CD1c-positive myeloid dendritic cell (primary cell): ENCODE results near the gene PACS1.
"Not testable (repeated sequence)": the region's sequence is repeated elsewhere in the genome, so short reads cannot be mapped to it uniquely, and the experiment has no call there.

Experiments
- DNase-seq: peaks from one replicate; pipeline ENCODE4 v3.0.0-alpha.2; 2016; ENCODE audit errors: extremely low spot score

The PACS1 gene

GRCh38 chr11:66076561-66076960 is 6.5 kb downstream of the PACS1 start:
- no peak for DNase-seq

DNA sequence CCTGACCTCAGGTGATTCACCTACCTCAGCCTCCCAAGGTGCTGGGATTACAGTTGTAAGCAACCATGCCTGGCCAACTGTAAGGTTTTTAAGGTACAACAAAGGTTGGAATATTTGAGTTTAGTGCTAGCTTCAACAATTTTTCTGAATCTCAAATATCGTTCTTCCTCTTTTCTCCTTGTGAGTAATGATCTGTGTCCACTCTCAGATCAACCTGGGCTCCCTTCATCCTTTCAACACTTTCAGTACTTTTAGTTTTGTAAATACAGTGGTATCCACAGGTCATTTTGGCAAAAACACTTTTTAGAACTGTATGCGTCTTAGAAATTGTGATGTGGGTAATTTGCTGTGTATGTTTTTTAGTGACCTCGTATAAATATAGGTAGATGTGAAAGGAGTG is 7.9 kb downstream of the PACS1 start:
- DNase-seq: no peak

DNA sequence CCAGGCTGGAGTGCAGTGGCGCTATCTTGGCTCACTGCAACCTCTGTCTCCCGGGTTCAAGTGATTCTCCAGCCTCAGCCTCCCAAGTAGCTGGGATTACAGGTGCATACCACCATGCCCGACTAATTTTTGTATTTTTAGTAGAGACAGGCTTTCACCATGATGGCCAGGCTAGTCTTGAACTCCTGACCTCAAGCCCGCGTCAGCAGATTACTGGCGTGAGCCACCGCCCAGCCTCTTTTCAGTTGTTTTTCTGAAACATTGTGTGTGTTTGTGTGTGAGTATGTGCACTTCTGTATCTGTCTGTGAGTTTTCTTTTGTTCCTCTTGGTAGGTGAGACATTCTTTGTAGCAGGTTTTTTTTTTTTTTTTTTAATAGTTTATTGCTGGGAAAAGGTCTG is 8.9 kb downstream of the PACS1 start:
- DNase-seq: not testable (repeated sequence)

DNA sequence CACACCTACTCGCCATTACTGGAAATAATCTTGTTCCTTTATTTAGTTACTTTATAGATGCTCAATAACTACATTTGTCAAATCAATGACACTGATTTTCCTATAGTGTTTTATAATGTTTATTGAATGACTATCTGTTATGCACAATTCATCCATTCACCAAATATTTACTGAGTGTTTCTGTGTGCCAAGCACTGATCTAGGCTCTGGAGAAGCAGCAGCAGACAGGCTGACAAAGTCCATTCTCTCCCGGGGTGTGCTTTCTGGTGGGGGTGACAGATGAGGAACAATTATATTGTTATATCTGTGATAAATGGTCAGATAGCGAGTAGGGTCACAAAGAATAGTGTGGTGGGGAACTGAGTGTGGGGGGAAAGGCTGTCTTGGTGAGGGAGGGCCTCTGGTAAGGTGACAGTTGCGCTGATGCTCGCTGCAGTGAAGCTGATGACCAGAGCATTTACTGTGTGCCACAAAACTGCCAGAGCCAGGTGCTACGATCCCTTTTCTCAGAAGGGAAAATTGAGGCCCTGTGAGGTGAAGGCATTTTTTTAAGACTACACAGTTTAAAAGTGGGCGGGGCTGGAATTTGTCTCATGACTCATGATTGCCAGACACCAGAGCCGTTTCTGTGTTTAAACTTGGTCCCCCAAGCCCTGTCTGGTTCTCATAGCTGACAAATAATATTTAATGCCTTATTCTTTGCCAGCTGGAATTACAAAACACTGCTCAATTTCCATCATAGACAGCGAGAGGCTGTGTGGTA is 10.2 kb downstream of the PACS1 start:
- DNase-seq: peak; percentile 54

DNA sequence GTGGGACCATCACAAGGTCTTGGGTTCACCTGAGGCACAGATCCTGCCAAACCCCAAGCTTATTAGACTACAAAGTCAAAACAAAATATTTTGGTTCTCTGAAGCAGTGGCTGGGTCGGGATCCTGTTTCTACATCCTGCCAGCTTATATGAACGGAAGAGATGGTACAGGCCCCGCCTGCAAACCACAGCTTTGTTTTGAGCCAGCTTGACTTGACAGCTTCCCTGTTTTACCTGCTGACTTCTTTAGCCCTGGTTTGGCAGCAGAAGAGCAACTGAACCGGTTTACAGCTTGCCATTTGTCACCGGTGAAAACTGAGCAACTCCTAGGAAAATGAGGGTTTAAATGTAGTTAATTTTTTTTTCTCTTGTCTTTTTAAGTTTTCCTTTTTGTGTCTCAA is 11.4 kb downstream of the PACS1 start:
- DNase-seq: peak; percentile 83

GRCh38 chr11:66082946-66083698 is 13.1 kb downstream of the PACS1 start:
- DNase-seq: no peak

- DNase-seq: no peak
Observed at GRCh38 chr11:66083767-66084166, 13.7 kb downstream of the PACS1 start.

DNA sequence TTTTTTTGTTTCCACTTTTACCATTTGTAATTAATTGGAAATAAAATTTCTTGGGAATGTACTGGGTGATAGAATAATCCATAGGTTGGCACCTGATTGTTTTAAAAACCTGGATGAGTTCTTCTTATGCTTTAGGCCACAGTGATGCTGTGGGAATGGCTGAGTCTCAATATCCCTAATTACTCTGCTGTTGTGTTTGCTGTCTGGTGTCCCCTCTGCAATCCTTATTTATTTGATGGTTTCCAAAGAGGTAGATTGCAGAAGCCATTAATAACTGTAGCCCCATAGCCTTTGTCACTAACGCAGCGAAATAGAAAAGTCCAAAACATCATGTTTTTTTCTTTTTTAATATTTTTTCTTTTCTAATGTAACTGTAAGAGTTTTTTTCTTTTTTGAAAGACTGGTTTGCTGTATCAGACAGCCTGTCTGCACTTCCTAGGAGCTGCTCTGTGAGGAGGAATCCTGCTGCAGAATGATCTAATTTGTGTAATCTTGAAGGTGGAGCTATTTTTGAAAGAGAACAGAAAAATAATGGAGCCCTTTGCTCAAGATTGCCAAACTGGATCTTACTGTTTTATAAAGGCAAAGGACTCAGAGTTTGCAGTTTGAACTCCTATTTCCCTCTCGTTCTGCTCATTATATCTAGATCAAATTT is 14.9 kb downstream of the PACS1 start:
- no peak for DNase-seq

DNA sequence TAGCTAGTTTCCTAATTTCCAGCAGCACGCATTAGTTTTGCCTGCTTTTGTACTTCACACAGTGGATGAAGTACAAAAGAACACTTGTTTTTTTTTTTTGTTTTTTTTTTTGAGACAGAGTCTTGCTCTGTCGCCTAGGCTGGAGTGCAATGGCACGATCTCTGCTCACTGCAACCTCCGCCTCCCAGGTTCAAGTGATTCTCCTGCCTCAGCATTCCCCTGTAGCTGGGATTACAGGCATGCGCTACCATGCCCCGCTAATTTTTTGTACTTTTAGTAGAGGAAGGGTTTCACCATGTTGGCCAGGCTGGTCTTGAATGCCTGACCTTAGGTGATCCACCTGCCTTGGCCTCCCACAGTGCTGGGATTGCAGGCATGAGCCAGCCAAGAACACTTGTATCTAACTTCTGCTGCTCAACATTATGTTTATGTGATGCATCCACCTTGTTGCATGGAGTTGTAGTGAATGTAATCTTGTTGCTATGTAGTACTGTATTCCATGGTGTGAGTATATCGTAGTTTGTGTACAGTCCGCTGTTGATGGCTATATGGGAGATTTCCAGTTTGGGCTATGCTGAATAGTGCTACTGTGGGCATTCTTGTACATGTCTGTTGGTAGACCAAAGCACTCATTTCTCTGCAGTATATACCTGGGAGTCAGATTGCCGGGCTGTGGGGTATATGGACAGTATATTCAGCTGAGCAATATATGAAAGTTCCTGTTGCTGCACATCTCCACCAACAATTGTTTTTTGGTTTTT is 17.3 kb downstream of the PACS1 start:
- DNase-seq: no peak

DNA sequence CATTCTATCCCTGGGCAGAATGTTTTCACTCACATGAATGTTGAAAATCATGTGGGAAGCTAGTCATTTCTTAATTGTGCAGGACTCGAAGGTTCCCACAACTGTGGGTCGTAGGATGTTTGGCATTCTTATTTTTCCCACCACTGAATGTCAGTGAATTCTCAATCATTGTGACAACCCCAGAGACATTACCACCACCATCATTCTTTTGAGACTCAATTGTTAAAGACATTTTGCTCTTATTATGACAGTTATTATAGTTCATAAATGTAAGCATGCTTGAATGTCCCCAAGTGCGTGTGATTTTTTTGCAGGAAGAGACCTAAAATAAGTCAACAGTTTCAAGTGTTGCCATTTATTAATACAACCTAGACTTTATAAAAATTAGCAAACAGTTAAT is 19.0 kb downstream of the PACS1 start:
- DNase-seq: no peak

- no peak for DNase-seq
Observed at GRCh38 chr11:66090288-66090687, 20.2 kb downstream of the PACS1 start.

GRCh38 chr11:66092125-66092524 is 22.1 kb downstream of the PACS1 start:
- not testable (repeated sequence) for DNase-seq

DNA sequence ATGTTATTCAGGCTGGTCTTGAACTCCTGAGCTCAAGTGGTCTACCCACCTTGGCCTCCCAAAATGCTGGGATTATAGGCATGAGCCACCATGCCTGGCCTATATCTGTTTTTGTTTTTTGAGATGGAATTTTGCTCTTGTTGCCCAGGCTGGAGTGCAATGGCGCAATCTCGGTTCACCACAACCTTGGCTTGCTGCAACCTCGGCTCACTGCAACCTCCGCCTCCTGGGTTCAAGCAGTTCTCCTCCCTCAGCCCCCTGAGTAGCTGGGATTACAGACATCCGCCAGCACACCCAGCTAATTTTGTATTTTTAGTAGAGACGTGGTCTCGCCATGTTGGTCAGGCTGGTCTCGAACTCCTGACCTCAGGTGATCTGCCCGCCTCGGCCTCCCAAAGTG is 29.7 kb downstream of the PACS1 start:
- DNase-seq: not testable (repeated sequence)

- peak; percentile 81 for DNase-seq
Observed at GRCh38 chr11:66100272-66101065, 30.4 kb downstream of the PACS1 start.

GRCh38 chr11:66101066-66101464 is 31.0 kb downstream of the PACS1 start:
- no peak for DNase-seq

- no peak for DNase-seq
Observed at GRCh38 chr11:66104057-66104638, 34.1 kb downstream of the PACS1 start.

DNA sequence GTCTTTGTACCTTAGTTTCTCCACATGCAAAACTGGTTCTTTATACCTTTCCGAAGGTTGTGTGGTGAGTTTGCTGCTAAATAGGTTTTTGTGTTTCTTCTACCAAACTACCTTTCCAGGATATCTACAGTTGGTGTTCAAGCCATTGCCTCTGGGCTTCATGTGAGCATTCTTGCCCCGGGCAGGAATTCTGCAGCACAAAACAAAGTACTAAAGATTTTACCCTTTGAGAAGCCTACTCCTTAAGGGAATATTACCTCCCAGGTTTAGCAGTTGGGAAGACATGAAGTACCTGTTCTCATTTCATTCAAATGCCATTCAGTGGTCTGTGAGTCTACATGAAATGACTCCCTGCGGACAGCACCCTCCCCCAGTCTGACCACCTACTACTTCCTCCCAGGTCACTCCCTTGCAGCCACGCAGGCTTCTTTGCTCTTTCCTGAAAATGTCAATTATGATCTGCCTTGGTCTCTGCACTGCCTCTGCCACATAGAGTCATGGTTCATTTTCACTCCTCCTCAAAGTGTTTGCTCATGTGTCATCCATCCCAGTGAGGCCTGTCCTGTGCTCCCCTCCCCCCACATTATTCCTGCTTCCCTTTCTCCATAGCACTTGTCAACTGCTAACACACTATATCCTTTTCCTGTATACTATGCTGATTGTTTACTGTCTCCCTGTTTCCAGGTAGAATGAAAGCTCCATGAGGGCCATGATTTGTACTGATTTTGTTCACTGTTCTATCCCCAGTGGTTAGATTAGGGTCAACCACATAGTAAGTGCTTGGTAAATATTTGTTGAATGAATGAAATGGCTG is 36.9 kb downstream of the PACS1 start:
- DNase-seq: peak; percentile 59

DNA sequence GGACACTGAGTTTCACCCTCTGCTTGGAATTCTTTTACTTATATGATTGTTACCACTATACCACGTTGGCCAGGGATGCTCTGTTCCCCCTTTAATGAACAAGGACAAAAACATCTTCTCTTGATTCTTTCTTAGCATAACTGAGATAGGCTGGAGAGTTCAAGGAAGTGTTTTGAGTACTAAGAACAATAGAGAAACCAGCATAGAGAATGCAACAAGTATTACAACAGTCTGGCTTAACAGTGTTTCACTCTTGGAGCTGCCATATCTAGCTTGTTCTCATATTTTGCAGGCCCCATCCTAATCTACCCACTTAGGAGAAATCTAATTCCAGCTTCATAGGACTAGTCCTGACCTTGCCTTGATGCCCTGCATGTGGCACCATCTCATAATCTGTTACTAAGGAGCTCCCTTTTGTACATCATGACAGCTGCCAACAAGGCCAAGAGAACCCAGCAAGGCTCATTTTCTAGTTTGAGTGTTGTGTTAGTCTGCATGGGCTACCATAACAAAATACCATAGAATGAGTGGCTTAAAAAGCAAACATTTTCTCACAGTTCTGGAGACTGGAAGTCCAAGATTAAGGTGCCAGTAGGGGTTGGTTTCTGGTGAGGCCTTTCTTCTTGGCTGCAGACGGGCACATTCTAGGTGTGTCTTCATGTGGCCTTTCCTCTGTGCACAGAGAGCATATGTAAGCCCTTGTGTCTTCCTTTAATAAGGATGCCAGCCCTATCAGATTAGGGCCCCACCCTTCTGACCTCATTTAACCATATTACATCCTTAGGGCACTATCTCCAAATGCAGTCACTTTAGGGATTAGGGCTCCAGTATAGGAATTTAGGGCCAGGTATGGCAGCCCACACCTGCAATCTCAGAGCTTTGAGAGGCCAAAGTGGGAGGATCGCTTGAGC is 37.8 kb downstream of the PACS1 start:
- peak; percentile 19 for DNase-seq

DNA sequence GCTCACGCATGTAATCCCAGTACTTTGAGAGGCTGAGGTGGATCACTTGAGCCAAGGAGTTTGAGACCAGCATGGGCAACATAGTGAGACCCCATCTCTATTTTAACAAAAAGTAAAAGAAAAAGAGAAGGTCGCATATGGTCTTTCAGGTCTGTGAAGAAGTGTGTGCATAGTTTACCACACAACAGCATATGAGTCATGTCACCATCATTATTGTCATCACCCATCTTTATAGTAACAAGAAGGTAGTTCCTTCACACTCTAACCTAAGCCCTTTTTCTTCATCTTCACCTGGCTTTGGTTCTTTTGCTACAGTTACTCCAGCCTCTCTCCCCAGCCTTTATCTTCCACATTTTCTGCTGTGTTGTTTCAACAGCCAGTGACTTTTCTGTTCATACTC is 39.2 kb downstream of the PACS1 start:
- no peak for DNase-seq
